ENCODE results near the gene NRP1.
"Not testable (repeated sequence)": the region's sequence is repeated elsewhere in the genome, so short reads cannot be mapped to it uniquely, and the experiment has no call there.

Gene NRP1

DNA sequence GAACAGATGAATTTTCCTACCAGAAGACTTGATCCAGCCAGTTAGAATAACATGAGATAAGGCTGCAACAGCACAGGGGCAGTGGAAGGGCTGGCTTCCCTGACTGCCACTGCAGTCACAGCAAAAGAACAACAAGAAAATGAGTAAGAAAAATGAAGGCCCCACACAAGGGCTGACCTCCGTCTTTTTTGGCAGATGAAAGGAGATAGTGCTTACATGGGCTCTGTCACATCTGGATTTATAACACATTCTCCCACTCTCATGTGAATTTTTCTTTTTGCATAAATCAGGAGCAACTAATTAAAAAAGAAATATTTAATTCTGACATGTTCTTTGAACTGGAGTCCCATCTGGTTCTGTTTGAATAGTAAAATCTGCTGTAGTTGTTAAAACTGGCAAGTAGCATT, 99.6 kb downstream of the NRP1 start:
- no peaks in the 10 kb centered on the region for H3K27me3 ChIP-seq (ENCODE audit: low read depth, low read length)
- H3K36me3 ChIP-seq (ENCODE audit: control insufficient read depth in 1 of 2, insufficient read depth in 2 of 2, low read length in 2 of 2), result peaks cover 4 to 13% of the 10 kb centered on the region in 2 donors
- H3K4me1 ChIP-seq (ENCODE audit: control insufficient read depth in 1 of 2, insufficient read depth in 2 of 2, low read length in 2 of 2), result peaks cover 0 to 15% of the 10 kb centered on the region in 2 donors
- H3K9me3 ChIP-seq (ENCODE audit: control insufficient read depth in 1 of 2, low read length in 2 of 2), result no peaks in the 10 kb centered on the region
- no peak overlapping the region for H3K27ac ChIP-seq (ENCODE audit: low read length)
- H3K4me3 ChIP-seq (ENCODE audit: low read depth in 1 of 2, low read length in 2 of 2), result no peak overlapping the region

DNA sequence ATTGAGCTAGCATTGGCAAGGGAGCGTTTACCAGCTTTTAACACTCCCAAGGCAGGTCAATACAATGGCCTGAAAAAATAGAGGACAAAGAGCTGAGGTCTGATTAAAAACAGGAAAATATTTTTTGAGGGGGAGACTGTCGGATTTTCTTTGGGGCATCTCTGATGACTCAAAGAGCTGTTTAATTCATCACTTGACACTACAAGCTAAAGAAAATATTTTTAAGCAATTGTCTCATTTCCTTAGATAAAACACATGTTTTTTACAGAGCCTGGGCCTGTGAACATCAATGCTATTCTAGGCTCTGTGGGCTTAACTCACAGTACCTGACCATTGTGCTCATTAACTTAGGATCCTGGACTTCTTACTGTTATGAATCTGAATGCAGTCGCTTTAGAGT, 100.8 kb downstream of the NRP1 start:
- Histone ChIP-seq H3K4me3 (ENCODE audit: low read depth in 1 of 2, low read length in 2 of 2) (no peak overlapping the region), H3K27ac (ENCODE audit: low read length) (no peak overlapping the region), H3K36me3 (ENCODE audit: control insufficient read depth in 1 of 2, insufficient read depth in 2 of 2, low read length in 2 of 2) (peaks cover 4% of the 10 kb centered on the region in 2 donors), H3K27me3 (ENCODE audit: low read depth, low read length) (no peaks in the 10 kb centered on the region), H3K9me3 (ENCODE audit: control insufficient read depth in 1 of 2, low read length in 2 of 2) (no peaks in the 10 kb centered on the region), H3K4me1 (ENCODE audit: control insufficient read depth in 1 of 2, insufficient read depth in 2 of 2, low read length in 2 of 2) (peaks cover 0 to 20% of the 10 kb centered on the region in 2 donors)

DNA sequence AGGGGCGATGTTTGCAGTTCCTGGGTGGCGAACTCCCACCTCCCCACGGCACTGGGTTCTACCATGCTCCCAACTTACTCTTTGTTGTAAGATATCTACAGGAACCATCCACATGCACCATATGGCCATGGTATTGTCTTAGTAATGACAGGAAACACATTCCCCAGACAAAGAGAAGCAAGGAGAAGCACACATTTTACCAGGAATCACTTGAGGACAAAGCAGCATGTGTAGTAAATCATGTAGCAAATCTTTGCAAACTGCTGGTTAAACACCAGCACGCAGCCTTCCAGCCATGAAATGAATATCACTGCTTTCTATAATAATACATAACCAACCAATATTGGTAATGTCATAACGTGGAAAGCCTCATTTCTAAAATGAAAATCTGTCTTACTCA, 101.2 kb downstream of the NRP1 start:
- Histone ChIP-seq H3K36me3 (ENCODE audit: control insufficient read depth in 1 of 2, insufficient read depth in 2 of 2, low read length in 2 of 2) (peaks cover 4% of the 10 kb centered on the region in 2 donors), H3K27ac (ENCODE audit: low read length) (no peak overlapping the region), H3K9me3 (ENCODE audit: control insufficient read depth in 1 of 2, low read length in 2 of 2) (no peaks in the 10 kb centered on the region), H3K27me3 (ENCODE audit: low read depth, low read length) (no peaks in the 10 kb centered on the region), H3K4me1 (ENCODE audit: control insufficient read depth in 1 of 2, insufficient read depth in 2 of 2, low read length in 2 of 2) (peaks cover 0 to 20% of the 10 kb centered on the region in 2 donors), H3K4me3 (ENCODE audit: low read depth in 1 of 2, low read length in 2 of 2) (no peak overlapping the region)

DNA sequence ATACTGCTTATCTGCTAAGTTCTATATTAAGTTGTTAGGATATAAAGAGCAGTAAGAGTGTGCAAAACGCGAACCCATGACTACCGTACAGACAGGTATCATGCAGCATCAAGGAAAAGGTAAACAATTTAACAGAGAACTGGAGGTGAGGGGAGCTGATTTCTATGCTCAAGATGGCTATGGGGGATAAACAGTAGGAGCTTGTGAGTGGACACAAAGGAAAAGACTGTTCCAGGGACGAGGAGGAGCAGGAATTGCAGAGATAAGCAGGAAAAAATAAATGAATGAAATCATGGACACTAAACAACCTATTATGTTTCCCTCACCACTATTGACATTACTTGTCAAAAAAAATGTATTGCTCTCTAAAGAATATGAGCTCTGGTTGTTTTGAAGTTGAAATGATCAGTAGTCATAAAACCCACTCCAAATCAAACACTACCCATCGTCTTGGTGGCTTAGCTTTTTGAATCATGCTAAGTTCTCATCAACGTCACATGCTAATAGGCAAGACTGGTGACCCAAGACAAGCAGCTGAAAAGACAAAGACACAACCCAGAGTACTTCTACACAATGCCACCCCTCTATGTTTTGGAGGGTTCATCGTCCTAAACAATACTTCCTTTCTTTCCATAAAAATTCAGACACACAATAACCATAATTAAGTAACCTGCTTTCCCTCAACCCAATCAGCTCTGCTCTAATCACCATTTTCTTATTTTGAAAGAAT, 102.7 kb downstream of the NRP1 start:
- Histone ChIP-seq H3K27me3 (ENCODE audit: low read depth, low read length) (no peaks in the 10 kb centered on the region), H3K27ac (ENCODE audit: low read length) (no peak overlapping the region), H3K9me3 (ENCODE audit: control insufficient read depth in 1 of 2, low read length in 2 of 2) (no peaks in the 10 kb centered on the region), H3K4me3 (ENCODE audit: low read depth in 1 of 2, low read length in 2 of 2) (no peak overlapping the region), H3K4me1 (ENCODE audit: control insufficient read depth in 1 of 2, insufficient read depth in 2 of 2, low read length in 2 of 2) (peaks cover 0 to 20% of the 10 kb centered on the region in 2 donors), H3K36me3 (ENCODE audit: control insufficient read depth in 1 of 2, insufficient read depth in 2 of 2, low read length in 2 of 2) (peaks cover 0 to 9% of the 10 kb centered on the region in 2 donors)

DNA sequence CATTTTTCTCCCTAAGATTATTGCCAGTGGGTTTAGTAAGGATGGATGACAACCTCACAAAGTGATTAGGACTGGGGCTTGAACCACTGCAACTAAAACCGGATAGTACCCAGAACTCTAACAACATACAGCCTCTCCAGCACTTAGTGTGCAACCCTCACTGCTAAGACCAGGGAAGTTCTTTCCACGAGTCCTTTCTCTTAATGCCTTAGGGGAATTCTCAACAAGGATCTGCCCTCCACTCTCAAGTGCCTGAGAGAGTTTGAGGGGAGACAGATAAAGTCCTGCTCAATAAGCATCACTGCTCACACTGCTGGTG, 104.6 kb downstream of the NRP1 start:
- Histone ChIP-seq H3K27me3 (ENCODE audit: low read depth, low read length) (no peaks in the 10 kb centered on the region), H3K9me3 (ENCODE audit: control insufficient read depth in 1 of 2, low read length in 2 of 2) (no peaks in the 10 kb centered on the region), H3K4me3 (ENCODE audit: low read depth in 1 of 2, low read length in 2 of 2) (no peak overlapping the region), H3K27ac (ENCODE audit: low read length) (no peak overlapping the region), H3K4me1 (ENCODE audit: control insufficient read depth in 1 of 2, insufficient read depth in 2 of 2, low read length in 2 of 2) (peaks cover 0 to 9% of the 10 kb centered on the region in 2 donors), H3K36me3 (ENCODE audit: control insufficient read depth in 1 of 2, insufficient read depth in 2 of 2, low read length in 2 of 2) (peaks cover 12 to 15% of the 10 kb centered on the region in 2 donors)

DNA sequence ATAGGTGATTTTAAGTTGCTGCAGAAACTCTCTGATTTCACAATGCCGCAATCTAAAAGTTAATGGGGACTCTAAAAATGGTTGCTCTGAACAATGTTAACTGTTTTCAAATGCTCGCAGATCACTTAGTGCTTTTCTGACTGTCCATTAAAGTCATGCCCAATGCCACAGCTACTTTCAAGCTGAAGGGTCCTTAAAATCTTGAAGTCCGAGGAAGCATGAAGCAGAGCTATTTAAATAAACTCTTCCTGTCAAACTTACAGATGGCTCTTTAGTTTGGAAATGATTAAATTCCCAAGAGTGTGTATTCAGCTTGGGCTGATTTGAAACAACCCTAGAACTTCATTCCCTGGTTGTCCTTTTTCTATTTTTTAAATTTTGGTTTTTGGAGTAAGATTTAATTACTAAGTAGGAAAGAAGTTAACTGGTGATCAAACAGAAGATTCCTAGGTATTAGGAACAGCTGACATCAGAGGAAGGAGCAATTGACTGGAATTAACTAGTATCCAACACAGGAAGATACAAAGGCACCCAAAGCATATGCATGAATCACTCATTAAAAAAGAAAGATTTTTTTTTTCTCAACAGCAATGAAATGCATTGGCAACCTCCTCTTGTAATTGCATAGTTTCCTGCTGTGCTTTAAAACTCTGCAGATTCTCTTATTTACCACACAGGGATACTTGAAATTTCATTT, 105.1 kb downstream of the NRP1 start:
- H3K27me3 ChIP-seq (ENCODE audit: low read depth, low read length), result no peaks in the 10 kb centered on the region
- no peak overlapping the region for H3K27ac ChIP-seq (ENCODE audit: low read length)
- no peak overlapping the region for H3K4me3 ChIP-seq (ENCODE audit: low read depth in 1 of 2, low read length in 2 of 2)
- H3K4me1 ChIP-seq (ENCODE audit: control insufficient read depth in 1 of 2, insufficient read depth in 2 of 2, low read length in 2 of 2), result peaks cover 0 to 9% of the 10 kb centered on the region in 2 donors
- H3K9me3 ChIP-seq (ENCODE audit: control insufficient read depth in 1 of 2, low read length in 2 of 2), result no peaks in the 10 kb centered on the region
- H3K36me3 ChIP-seq (ENCODE audit: control insufficient read depth in 1 of 2, insufficient read depth in 2 of 2, low read length in 2 of 2), result peaks cover 16 to 17% of the 10 kb centered on the region in 2 donors

DNA sequence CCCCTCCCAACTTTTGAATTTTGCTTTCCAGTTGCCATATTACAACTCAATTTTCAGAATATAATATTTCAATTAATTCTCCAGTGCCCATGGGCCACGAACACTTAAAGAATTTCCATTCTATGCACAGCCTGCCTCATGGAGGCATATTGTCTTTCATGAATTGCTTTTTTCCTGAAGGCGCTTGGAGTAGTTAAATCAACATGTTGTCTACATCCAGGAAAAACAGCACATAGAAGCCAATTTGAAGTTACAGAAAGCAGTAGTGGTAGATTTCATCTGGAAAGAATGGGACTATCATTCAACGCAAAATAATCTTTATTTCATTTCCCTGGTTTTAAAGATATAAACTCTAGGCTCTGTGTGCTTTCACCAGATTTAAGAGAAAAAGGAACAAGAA, 106.0 kb downstream of the NRP1 start:
- Histone ChIP-seq H3K9me3 (ENCODE audit: control insufficient read depth in 1 of 2, low read length in 2 of 2) (no peaks in the 10 kb centered on the region), H3K4me1 (ENCODE audit: control insufficient read depth in 1 of 2, insufficient read depth in 2 of 2, low read length in 2 of 2) (peaks cover 0 to 9% of the 10 kb centered on the region in 2 donors), H3K27me3 (ENCODE audit: low read depth, low read length) (no peaks in the 10 kb centered on the region), H3K36me3 (ENCODE audit: control insufficient read depth in 1 of 2, insufficient read depth in 2 of 2, low read length in 2 of 2) (peaks cover 20 to 27% of the 10 kb centered on the region in 2 donors), H3K4me3 (ENCODE audit: low read depth in 1 of 2, low read length in 2 of 2) (no peak overlapping the region), H3K27ac (ENCODE audit: low read length) (no peak overlapping the region)

DNA sequence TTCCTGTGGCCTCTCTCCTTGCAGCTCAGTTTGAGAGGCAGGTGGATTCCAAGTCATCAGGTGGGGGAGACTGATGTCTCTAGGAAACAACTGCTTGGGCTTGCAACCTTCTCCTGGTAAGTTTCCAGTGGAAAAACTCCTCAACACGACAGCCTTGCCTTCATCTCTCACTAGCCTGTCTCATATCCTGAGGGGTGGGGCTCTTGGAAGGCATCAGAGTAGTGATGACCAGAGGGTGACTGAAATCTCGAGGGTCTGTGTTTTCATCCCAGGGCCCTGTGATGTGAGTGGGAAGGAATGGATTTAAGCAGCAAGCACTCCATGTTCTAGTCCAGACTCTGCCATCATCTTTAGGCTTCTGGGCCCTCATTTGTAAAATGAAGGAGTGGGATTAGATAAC, 107.0 kb downstream of the NRP1 start:
- Histone ChIP-seq H3K4me3 (ENCODE audit: low read depth in 1 of 2, low read length in 2 of 2) (no peak overlapping the region), H3K9me3 (ENCODE audit: control insufficient read depth in 1 of 2, low read length in 2 of 2) (no peaks in the 10 kb centered on the region), H3K27ac (ENCODE audit: low read length) (no peak overlapping the region), H3K27me3 (ENCODE audit: low read depth, low read length) (no peaks in the 10 kb centered on the region), H3K36me3 (ENCODE audit: control insufficient read depth in 1 of 2, insufficient read depth in 2 of 2, low read length in 2 of 2) (peaks cover 21 to 35% of the 10 kb centered on the region in 2 donors), H3K4me1 (ENCODE audit: control insufficient read depth in 1 of 2, insufficient read depth in 2 of 2, low read length in 2 of 2) (peaks cover 0 to 9% of the 10 kb centered on the region in 2 donors)

DNA sequence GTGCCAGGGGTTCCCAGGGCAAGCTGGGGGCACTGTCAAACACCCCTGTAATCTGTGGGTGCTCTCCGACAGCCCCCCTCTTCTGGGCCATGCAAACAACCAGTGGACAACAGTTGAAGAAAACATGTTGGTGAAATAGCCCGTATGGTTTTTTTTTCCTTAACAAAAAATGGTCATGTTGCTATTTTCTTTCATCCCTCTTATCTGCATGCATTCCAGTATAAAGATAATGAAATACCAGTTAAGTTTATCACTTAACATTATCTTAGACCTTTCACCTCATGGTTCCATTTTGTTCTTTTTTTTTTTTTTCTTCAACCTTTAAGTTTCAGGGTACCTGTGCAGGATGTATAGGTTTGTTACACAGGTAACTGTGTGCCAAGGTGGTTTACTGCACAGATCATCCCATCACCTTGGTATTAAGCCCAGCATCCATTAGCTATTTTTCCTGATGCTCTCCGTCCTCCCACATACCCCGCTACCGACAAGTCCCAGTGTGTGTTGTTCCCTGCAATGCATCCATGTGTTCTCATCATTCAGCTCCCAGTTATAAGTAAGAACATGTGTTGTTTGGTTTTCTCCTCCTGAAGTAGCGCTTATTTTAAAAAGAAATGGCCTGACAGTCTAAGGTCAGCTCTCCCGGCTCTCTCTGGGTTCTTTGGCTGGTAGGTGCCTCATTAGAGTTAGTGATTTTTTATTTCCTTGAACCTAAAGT, 110.1 kb downstream of the NRP1 start:
- no peaks in the 10 kb centered on the region for H3K9me3 ChIP-seq (ENCODE audit: control insufficient read depth in 1 of 2, low read length in 2 of 2)
- no peaks in the 10 kb centered on the region for H3K27me3 ChIP-seq (ENCODE audit: low read depth, low read length)
- H3K4me1 ChIP-seq (ENCODE audit: control insufficient read depth in 1 of 2, insufficient read depth in 2 of 2, low read length in 2 of 2), result peaks cover 0 to under 1% of the 10 kb centered on the region in 2 donors
- no peak overlapping the region for H3K27ac ChIP-seq (ENCODE audit: low read length)
- no peak overlapping the region for H3K4me3 ChIP-seq (ENCODE audit: low read depth in 1 of 2, low read length in 2 of 2)
- H3K36me3 ChIP-seq (ENCODE audit: control insufficient read depth in 1 of 2, insufficient read depth in 2 of 2, low read length in 2 of 2), result peaks cover 27 to 46% of the 10 kb centered on the region in 2 donors

DNA sequence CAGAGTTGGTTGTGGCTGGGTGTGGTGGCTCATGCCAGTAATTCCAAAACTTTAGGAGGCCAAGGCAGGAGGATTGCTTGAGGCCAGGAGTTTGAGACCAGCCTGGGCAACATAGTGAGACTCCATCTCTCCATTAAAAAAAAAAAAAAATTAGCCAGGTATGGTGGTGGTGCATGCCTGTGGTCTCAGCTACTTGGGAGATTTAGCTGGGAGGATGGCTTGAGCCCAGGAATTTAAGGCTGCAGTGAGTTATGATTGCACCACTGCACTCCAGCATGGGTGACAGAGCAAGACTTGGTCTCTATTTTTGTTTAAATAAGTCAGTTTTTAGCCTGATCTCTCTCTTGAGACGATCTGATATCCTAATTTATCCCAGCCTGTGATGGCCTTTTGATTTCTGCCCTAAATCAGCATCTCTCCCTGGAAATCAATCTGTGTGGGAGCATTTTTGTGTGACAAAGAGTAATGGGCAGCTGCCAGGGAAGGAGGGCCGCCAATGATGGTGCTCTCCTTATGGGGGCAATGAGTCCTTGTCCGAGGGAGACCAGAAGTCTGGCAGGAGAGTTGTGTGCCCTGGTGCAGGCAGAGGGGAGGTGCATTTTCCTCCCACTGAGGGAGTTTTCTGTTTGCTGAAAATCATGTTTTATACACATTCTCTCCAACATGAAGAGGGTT, 111.0 kb downstream of the NRP1 start:
- peaks cover 31 to 53% of the 10 kb centered on the region in 2 donors for H3K36me3 ChIP-seq (ENCODE audit: control insufficient read depth in 1 of 2, insufficient read depth in 2 of 2, low read length in 2 of 2)
- H3K27ac ChIP-seq (ENCODE audit: low read length), result no peak overlapping the region

DNA sequence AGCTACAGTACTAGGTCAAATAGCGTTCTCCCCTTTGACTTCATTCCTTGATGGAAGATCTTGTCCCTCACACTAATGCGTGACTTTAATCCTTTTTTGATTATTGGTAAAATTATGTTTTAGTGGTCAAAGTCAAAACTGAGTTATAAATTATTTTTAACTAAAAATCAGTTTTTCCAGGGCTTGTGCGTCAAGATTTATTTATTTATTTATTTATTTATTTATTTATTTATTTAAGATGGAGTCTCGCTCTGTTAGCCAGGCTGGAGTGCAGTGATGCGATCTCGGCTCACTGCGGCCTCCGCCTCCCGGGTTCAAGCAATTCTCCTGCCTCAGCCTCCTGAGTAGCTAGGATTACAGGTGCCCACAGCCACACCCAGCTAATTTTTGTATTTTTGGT, 112.2 kb downstream of the NRP1 start:
- peaks cover 29 to 57% of the 10 kb centered on the region in 2 donors for H3K36me3 ChIP-seq (ENCODE audit: control insufficient read depth in 1 of 2, insufficient read depth in 2 of 2, low read length in 2 of 2)
- not testable (repeated sequence) for H3K4me3 ChIP-seq (ENCODE audit: low read depth in 1 of 2, low read length in 2 of 2); H3K27ac ChIP-seq (ENCODE audit: low read length); H3K4me1 ChIP-seq (ENCODE audit: control insufficient read depth in 1 of 2, insufficient read depth in 2 of 2, low read length in 2 of 2); H3K27me3 ChIP-seq (ENCODE audit: low read depth, low read length); H3K9me3 ChIP-seq (ENCODE audit: control insufficient read depth in 1 of 2, low read length in 2 of 2)

More for the DNA sequence above, 111.0 kb downstream of the NRP1 start:
- Histone ChIP-seq H3K4me3 (ENCODE audit: low read depth in 1 of 2, low read length in 2 of 2) (no peak overlapping the region), H3K27me3 (ENCODE audit: low read depth, low read length) (no peaks in the 10 kb centered on the region), H3K9me3 (ENCODE audit: control insufficient read depth in 1 of 2, low read length in 2 of 2) (no peaks in the 10 kb centered on the region), H3K4me1 (ENCODE audit: control insufficient read depth in 1 of 2, insufficient read depth in 2 of 2, low read length in 2 of 2) (no peaks in the 10 kb centered on the region)

All from muscle layer of duodenum (tissue), 2 donors.